ENCODE results near the gene EPN1.

Gene EPN1

GRCh38 chr19:55674841-55675660 is at the start of gene EPN1:
EPN1 (plus strand) TSS chr19:55675226; CDS start chr19:55678628, 3,402 bp downstream.
- DNase-seq = peak; percentile 97

- no peak for DNase-seq
Measured at GRCh38 chr19:55626350-55626749, 48.7 kb upstream of the EPN1 start.

DNA sequence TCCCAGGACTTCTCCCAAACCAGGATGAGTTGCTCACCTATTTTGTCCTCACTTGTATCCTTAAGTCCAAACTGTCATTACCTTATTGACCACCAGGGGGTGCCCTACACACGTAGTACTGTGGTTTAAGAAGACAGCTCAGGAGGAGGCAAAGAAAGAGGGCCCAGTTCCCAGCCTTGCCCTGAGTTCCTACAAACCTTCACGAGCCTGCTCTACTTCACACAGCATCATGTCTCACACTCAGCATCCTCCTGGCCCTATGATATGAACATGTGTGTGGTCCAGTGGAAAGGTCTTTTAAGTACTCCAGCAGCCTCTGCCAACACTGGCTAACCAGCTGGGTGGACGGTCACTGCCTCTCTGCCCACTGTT is 42.6 kb upstream of the EPN1 start:
- peak; percentile 68 for DNase-seq

DNA sequence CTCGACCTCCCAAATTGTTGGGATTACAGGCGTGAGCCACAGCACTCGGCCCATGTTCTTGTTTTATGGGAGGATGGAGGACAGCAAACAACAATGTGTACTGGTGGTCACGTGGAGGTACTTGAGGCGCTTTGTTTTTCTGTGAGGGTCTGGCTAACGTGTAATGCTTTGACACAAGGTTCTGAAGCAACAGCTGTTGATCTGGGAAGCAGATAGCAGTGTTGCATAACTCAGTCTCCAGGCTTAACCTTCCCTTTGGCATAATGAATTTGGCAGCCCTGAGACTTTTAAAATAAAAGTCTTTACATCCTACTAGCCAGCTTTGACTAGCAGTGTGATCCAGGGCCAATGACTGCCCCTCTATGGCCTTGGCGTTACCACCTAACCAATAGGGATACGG is 41.2 kb upstream of the EPN1 start:
- DNase-seq = no peak

DNA sequence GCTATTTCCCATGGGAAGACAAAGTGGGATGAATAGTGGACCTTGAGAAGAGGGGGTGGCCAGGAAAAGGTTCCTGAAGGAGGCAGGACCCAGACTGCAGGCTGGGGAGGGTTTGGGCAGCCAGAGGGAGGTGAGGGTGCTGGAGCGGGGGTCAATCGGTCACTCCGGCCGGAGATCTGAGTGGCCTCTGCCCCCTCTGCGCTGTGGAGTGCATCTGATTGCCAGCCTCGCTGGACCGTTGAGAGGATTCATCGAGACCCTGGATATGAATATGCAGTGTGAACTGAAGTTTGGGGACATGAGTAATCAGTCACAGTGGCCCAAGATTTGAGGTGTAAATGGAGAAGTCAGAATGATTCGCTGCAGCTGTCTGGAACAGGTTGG is 39.7 kb upstream of the EPN1 start:
- DNase-seq = no peak

- DNase-seq = no peak
Measured at GRCh38 chr19:55635856-55636440, 39.1 kb upstream of the EPN1 start.

DNA sequence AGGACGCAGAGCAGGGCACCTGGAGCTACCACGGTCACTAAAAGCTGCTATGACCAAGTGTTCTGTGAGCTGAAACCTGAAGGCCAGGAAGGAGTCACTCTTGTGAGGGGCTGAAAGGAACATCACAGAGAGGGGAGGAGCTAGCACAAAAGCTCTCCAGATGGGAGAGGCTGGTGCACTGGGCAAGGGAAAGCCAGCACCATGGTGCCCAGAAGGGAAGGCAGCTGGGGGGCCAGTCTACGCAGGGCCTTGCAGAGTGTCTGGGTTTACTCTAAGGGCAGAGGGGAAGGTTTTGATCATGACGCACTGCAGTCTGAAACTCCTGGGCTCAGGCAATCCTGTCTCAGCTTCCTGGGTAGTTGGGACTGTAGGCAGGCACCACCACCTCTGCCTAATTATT is 38.3 kb upstream of the EPN1 start:
- no peak for DNase-seq

- DNase-seq = no peak
Measured at GRCh38 chr19:55637534-55637933, 37.5 kb upstream of the EPN1 start.

DNA sequence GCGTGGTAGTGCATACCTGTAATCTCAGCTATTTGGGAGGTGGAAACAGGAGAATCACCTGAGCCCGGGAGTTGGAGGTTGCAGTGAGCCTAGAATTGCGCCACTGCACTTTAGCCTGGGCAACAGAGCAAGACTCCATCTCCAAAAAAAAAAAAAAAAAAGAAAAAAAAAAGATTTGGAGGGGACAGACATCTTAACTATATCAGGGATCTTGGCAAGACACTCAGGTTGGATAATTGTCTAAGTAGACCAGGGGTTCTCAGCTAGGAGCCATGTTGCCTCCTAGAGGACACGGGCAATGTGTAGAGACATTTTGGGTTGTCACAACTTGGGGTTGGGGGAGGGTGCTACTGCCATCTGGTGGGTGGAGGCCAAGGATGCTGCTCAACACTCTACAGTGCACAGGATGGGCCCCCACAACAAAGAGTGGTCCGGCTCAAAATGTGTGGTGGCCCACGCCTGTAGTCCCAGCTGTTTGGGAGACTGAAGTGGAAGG is 36.1 kb upstream of the EPN1 start:
- DNase-seq = no peak

DNA sequence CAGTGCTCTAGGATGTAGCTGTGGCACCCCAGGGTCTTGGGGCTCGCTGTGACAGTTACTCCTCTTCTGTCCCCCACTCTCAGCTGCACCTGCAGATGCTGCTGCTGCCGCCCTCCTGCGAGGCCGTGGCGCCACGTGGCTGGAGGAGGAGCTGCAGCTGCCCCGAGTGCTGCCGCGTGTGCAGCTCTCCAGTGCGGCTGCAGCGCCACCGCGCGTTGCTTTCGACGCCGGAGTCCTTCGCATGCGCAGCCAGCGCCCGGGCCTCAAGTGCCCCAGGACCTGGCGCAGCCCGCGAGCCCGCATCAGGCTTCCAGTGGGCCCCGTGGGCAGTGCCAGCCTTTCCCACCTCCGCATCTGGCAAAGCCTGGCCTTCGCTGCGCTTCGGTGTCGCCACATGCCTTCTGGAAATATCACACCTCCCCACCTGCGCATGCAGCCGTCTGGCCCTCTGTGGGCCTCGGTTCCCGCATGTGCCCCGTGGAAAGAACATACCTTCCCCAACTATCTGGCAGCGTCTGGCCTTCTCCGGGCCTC is 34.9 kb upstream of the EPN1 start:
- DNase-seq = peak; percentile 69

GRCh38 chr19:55640577-55641425 is 34.2 kb upstream of the EPN1 start, which contains the start of gene ZNF580:
ZNF580 (plus strand) TSS chr19:55641002; CDS start chr19:55642509, 1,507 bp downstream.
- no peak for DNase-seq

DNA sequence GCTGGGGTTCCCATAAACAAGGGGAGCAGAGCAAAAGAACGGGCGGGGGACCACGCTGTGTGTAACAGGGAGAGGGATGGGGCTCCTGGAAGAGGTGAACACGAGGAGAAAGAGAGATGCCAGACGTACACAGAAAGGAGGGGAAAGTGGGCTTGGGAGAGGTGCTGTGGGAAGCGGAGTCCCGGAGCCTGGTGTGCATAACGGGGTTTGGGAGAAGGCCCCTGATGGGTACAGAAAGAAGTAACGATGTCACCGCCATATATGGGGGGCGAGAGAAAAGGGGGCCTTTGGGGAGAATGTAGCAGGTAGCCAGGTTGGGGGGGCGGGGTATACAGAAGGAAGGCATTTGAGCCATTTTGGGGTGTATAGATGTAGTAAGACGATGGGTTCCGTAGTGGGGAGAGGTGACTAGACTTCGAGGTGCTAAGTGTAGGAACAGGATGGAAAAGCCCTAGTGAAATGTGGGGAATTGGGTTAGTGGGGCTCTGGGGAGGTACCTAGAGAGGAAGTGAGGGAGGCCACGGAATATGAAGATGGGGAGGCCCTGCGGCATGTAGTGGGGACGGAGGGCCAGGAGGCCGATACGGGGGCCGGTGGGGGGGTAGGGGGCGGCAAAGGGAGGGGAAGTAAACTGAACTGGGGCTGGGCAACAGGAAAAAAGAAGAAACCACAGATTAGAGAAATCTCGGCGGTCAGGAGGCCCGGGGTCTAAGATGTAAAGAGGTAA is 33.4 kb upstream of the EPN1 start:
- DNase-seq = no peak

DNA sequence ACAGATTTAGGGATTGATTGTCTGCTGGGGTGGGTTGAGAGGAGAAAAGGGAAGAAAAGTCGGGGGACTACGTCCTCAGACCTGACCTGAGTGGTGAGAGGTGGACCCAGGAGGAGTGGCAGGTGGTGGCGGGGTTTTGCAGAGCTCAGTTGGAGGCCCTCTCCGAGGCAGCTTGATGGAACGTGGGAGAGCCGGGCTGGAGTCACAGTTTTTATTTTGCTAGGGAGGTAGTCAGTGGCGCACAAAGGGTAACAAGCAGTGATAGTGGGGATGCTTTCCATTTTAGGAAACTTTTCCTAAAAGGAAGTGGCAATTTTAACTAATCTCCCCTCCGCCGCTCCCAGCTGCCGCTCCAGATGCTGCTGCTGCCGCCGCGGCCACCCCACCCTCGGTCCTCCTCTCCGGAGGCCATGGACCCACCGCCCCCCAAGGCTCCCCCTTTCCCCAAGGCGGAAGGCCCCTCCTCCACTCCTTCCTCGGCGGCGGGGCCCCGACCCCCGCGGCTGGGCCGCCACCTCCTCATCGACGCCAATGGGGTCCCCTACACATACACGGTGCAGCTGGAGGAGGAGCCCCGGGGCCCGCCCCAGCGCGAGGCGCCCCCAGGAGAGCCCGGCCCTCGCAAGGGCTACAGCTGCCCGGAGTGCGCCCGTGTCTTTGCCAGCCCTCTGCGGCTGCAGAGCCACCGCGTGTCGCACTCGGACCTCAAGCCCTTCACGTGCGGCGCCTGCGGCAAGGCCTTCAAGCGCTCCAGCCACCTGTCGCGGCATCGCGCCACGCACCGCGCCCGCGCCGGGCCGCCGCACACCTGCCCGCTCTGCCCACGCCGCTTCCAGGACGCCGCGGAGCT is 32.6 kb upstream of the EPN1 start:
- no peak for DNase-seq

DNA sequence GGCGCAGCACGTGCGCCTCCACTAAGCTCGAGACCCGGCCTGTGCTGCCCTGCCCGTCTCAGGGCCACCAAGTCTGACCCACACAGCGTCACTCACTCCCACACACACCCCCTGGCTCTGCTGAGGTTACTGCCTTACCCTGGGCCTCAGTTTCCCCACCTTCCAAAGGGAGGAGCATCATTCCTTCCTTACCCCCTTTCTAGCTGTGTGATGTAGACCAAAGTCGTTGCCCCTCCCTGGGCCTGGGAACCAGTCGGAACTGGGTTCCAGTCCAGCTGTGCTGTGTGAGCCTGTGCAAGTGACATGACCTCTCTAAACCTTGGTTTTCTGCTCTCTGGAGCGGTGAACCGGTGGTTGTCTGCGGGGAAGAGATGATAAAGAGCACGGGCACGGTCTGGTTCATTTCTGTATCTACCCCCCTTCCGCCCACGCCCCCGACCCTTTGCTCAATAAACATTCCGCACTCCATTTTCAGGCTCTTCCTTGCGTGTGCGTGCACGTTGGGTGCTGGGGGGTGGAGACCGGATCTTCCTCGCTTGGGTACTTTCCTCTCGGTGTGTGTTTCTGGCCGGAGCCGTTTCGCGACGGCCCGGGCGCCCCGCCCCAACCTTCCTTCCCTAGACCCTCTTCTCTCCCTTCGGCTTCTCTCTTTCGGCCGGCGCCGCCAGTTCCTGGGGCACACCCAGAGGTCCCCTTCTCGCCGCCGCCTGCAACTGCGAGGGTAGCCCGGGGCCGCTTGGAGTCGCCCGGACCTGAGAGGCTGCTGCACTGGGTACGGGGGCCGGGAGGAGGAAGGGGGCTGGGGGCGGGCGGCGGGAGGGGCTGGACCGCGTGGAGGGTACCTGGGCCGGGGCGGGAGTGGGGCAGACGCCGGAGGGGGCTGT is 31.8 kb upstream of the EPN1 start, which contains the start of gene ZNF581:
Gene ZNF581, plus strand, starts transcription at position 647 of the 884 bp plus-strand sequence. CDS start 923 bp downstream, outside the sequence.
- peak; percentile 71 for DNase-seq

- no peak for DNase-seq
Measured at GRCh38 chr19:55643887-55644176, 31.2 kb upstream of the EPN1 start.

GRCh38 chr19:55644191-55644833 is 30.7 kb upstream of the EPN1 start:
- no peak for DNase-seq

- DNase-seq = no peak
Measured at GRCh38 chr19:55644842-55645511, 30.0 kb upstream of the EPN1 start.

GRCh38 chr19:55645512-55645881 is 29.5 kb upstream of the EPN1 start:
- no peak for DNase-seq
